GM10847 (cell line): ENCODE results near the gene PISD.

ENCODE experiments used
- POLR2A ChIP-seq: IDR thresholded peaks from 2 replicates; pipeline ENCODE4 v1.6.1; 2011; ENCODE audit not compliant: insufficient read length; ENCODE audit errors: extremely low read depth

The PISD gene

DNA sequence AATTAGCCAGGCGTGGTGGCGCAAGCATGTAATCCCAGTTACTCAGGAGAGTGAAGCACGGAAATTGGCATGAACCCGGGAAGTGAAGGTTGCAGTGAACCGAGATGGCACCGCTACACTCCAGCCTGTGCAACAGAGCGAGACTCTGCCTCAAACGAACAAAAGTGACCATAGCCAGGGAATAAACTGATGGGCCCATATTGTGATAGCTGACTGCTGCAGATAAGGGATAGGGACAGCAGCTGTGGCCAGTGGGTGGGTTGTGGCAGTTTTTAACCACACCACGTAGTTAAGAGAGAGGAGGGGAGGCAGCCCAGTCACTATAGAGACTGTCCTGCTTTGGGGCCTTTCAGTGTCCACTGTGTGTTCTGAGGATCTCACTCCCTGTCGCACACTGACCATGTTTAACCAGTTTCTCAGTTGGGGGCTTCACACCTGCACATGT, 58.9 kb downstream of the PISD start:
- no peak for TF ChIP-seq POLR2A

- no peak for TF ChIP-seq POLR2A
Observed at GRCh38 chr22:31602259-31602952, 59.6 kb downstream of the PISD start.

DNA sequence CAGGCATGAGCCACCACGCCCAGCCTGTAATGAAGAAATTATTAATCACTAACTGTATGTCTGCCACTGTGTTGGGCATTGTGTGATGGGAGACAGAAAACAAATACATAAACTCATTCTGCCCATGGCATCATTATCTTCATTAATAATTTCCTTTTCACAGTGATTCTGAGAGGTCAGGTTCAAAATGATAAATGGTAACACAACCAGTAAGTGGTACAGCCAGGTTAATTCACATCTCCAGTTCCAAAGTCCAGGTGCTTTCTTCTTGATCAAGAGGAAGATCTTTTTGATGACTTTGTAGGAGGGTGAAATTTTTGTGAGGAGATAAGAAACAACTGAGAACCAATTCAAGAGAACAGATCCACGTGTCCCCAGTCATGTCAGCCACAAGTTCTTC, 66.7 kb downstream of the PISD start:
- TF ChIP-seq POLR2A: no peak

DNA sequence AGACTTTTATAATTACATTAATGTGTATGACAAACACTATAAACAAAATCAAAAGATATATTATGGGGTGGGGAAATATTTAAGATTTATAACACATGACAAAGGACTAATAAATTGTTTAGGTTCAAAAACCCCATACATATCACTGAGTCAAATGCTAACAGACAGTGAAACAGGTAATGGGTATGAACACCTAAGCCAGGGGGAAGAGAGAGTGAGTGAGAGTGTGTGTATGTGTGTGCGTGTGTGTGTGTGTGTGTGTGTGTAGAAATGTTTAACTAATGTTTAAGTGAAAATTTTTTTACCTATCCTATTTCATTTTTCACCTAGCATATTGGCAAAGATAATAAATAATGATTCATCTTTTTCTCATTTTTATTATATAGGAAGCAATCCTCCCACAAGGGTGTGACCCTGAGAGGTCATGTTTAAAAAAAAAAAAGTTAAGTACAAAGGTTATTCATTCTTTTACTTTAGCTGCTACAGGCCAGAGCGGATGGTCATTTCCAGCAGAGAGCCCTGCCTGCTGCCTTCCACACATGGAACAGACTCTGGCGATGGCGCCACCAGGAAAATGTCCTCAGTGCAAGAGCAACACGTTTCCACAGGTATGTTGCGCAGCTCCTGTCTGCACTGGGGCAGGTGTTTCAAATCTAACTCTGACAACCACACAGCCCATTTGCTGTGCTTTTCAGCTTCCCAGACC, 72.9 kb downstream of the PISD start:
- TF ChIP-seq POLR2A: no peak

- no peak for TF ChIP-seq POLR2A
Observed at GRCh38 chr22:31586137-31586920, 75.7 kb downstream of the PISD start.

- no peak for TF ChIP-seq POLR2A
Observed at GRCh38 chr22:31585161-31585859, 76.7 kb downstream of the PISD start.

DNA sequence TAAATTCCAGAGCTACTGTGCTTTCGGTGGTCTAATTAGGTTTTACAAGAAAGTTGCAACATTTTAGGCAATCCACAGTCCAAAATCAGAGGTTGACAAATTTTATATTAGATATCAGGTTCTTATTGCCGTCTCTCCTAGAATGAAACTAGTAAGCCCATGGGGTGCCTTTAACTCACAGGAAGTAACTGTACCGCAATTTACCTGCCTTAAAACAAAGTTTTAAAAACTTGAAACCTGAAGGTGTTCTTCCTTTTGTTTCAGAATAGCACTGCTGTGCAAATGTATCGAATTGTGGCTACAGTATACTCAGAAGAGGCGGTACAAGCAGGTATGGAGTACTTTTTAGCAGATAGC, 77.2 kb downstream of the PISD start:
- no peak for TF ChIP-seq POLR2A

DNA sequence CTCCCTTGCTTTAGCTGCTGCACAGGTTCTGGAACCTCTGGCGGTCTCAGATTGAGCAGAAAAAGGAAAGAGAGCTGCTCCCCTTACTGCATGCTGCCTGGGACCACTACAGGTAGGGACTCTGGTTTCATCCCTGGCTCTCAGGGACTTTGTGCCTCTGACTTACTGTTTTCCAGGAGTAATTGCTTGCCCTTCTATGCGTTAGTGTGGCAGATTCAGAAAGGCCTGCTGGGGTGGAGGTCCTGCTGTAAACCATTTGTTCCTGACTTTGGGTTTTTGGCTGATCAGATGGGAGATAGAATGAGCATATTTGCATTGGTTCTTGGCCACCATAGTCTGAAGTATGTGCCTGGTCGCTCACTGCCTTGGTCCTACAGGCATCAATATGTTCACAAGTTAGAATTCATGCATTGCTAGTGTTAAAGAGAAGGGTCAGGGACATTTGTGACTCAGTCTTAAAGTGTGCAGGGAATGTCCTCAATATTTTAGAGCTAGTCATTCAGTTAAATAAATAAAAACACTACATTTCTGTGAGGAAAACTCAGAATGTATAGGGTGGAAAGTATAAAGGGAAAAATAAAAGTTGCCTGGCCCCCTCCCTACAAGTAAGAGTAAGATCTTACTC, 78.0 kb downstream of the PISD start:
- TF ChIP-seq POLR2A: no peak

DNA sequence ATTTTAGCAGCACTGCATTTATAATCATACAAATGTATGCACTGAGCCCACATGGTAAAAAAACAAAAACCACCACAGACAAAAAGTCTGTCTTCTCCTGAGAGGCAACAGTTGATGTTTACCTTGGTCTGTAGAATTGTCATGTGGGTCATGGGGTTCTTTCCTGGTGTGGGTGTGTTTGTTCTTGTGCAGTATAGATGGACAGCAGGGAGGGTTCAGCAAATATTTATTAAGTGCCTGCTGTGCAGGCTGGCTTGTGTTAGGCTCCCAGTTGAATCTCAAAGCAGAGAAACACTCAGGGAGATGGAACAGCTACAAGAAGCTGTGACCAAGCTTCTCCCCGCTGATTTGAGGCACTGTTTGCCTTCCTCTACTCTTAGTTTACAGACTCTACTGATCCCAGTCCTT, 82.2 kb downstream of the PISD start:
- no peak for TF ChIP-seq POLR2A

GRCh38 chr22:31578171-31578570, 83.8 kb downstream of the PISD start:
- no peak for TF ChIP-seq POLR2A

GRCh38 chr22:31577711-31578110, 84.3 kb downstream of the PISD start:
- TF ChIP-seq POLR2A: no peak

DNA sequence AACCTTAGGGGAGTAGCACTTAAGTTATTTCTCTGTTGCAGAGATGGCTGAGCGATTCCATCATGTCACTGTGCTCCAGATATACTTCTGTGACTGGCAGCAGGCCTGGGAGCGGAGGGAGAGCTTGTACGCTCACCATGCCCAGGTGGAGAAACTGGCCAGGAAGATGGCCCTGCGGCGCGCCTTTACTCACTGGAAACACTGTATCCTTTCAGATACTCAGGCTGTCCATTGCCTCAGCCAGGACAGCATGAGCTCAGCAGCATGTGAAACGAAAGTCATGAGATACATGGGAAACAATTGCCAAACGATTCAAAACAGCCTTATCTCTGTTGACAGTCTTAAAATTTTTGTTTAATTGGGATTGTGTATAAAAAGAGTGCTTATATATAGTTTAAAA, 86.8 kb downstream of the PISD start:
- no peak for TF ChIP-seq POLR2A

DNA sequence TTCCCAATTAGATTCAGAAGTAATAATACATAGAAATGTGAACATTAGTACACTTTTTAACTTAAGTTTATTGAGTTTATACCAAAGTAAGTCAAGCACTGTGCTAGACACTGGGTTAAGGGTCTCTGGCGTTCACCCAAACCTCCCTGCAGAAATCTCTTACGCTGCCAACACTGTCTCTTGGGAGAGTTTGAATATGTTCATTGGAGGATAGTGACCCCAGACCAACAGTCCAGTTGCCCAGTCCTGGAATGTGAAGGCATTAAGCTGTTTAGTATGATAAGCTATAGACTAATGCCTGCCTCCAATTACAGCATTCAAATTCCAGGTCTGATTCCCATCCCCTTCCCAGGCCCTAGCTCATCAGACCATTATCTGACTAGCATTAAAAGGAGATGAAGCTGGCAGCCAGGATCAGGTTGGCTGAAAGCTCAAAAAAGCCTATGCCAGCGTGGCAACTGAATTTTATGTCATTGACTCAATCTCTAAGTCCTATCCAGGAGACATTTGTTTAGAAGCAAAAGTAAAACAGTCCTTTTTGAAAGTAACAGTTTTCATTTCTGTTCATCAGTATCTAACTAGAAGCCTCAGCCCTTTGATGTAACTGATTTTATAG, 87.9 kb downstream of the PISD start:
- TF ChIP-seq POLR2A: no peak

GRCh38 chr22:31572939-31573338, 89.1 kb downstream of the PISD start:
- no peak for TF ChIP-seq POLR2A

DNA sequence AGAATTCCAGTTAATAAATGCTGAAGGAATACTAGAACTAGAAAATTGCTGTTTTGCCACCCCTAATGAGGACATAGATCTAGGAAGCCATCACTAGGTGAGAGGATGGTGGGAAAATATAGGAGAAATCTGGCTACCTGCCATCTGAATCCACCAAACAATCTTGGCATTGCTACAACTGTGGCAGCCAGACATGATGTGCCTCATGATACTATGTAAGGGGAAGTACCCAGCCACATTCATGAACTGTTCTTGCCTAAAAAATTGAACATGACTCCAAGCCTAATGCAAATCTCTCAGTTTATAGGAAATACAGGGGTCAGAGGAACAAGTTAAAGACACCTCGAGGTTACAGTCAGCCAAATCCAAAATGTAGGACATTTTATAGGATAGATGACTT, 92.9 kb downstream of the PISD start:
- TF ChIP-seq POLR2A: no peak
